Adrenal gland (tissue), 12 donors: ENCODE results near the gene SLC50A1. TPM values are rescaled to one million over a fixed set of nuclear protein-coding genes. Genes with fewer than 3 reads are reported as not detected.

Experiments
- DNase-seq, 7 donors: peaks; one replicate each; pipeline ENCODE4 v3.0.0-alpha.2; 2019 to 2020
- H3K27ac ChIP-seq, 5 donors: fragments of 200-600 bp; sonication (generic) in 4 of 5; 1 replicate in 3 of 5; 2 replicates in 2 of 5; pipeline versions ENCODE4 v1.5.1 to v1.8.0; 2016 to 2020; ENCODE audit warnings: mild to moderate bottlenecking in 1 of 5
- H3K27me3 ChIP-seq: fragments of 200-600 bp; 2 replicates; pipeline ENCODE4 v1.8.0; 2021
- H3K36me3 ChIP-seq, 2 donors: fragments of 200-600 bp; replicated peaks in 1 of 2; 1 replicate in 1 of 2; 2 replicates in 1 of 2; pipeline versions ENCODE4 v1.5.1 to v1.8.0; 2018 to 2022
- H3K4me1 ChIP-seq, 2 donors: fragments of 200-600 bp; replicated peaks in 1 of 2; 1 replicate in 1 of 2; 2 replicates in 1 of 2; pipeline versions ENCODE4 v1.5.1 to v1.8.0; 2018 to 2021
- H3K4me3 ChIP-seq, 4 donors: fragments of 200-600 bp; sonication (generic) in 3 of 4; one replicate each; pipeline ENCODE4 v1.5.1; 2016 to 2018
- H3K9me3 ChIP-seq, 3 donors: fragments of 200-600 bp; sonication (generic) in 1 of 3; replicated peaks in 1 of 3; 1 replicate in 2 of 3; 2 replicates in 1 of 3; pipeline versions ENCODE4 v1.5.1 to v1.8.0; 2016 to 2021
- POLR2A ChIP-seq, 2 donors: fragments of 450-650 bp; IDR thresholded peaks; one replicate each; pipeline ENCODE4 v1.6.1; 2017; ENCODE audit warnings: antibody characterized with exemption in 2 of 2, mild to moderate bottlenecking in 2 of 2, moderate library complexity in 1 of 2
- WGBS, 4 donors: extraction: QIAGEN DNeasy Blood & Tissue Kit in 2 of 4; methylation state at CpG; one replicate each; pipeline versions ENCODE4 v1.1.5 to v1.1.7; 2013 to 2017; 5-methylcytosine and 5-hydroxymethylcytosine counted together
- intact Hi-C, 2 donors: fragments of 100-400 bp; cut with DNase I; formaldehyde crosslinking; loops; one replicate each; pipeline versions ENCODE4 v1.14.1 to v1.15.0; 2022 to 2023
- polyA plus RNA-seq, 3 donors: library from polyadenylated mRNA; stranded (reverse); fragments of 200-250 nt in 2 of 3; fragments of 350-450 nt in 1 of 3; fragmentation: Illumina TruSeq in 1 of 3; extraction: RNeasy Lipid Tissue Mini Kit (QIAGEN cat#74804) in 1 of 3; gene quantifications; one replicate each; pipeline ENCODE4 v1.2.3, GENCODE V29; 2013 to 2014
- total RNA-seq, 9 donors: library from RNA; depleted of rRNA in 4 of 9; stranded (reverse); fragments of >200 nt in 4 of 9; fragments of 120-200 nt in 1 of 9; fragmentation: NEBNext Ultra II Directional in 1 of 9; extraction: Animal tissue kit (Norgen Biotek cat#: 25700) in 1 of 9; gene quantifications; one replicate each; pipeline versions ENCODE4 v1.1.0 to v1.2.4, GENCODE V29; 2013 to 2023
- TF ChIP-seq, protein P1 (sequence below), 6 experiments: fragments of 450-650 bp in 4 of 6; fragments of 200-600 bp in 2 of 6; sonication (generic) in 1 of 6; IDR thresholded peaks; 1 replicate in 5 of 6; 2 replicates in 1 of 6; pipeline versions ENCODE4 v1.5.1 to v1.8.0; 2016 to 2021; ENCODE audit warnings: antibody characterized with exemption in 6 of 6, mild to moderate bottlenecking in 2 of 6, moderate library complexity in 1 of 6
- donor health status: healthy with polysubstance abuse.
- donor health status: Bipolar disorder and iron deficiency.
- donor health status: DM: yes; HTN: yes; CAD: no.
- donor health status: DM: no; HTN: no; CAD: no.
- donor health status: DM: no; HTN: no; CAD: no.
- donor health status: DM: yes; HTN: yes; CAD: no.

SLC50A1 gene
- total and polyA plus RNA-seq, 12 donors = 31.7 to 172 (median 53.8) TPM

DNA sequence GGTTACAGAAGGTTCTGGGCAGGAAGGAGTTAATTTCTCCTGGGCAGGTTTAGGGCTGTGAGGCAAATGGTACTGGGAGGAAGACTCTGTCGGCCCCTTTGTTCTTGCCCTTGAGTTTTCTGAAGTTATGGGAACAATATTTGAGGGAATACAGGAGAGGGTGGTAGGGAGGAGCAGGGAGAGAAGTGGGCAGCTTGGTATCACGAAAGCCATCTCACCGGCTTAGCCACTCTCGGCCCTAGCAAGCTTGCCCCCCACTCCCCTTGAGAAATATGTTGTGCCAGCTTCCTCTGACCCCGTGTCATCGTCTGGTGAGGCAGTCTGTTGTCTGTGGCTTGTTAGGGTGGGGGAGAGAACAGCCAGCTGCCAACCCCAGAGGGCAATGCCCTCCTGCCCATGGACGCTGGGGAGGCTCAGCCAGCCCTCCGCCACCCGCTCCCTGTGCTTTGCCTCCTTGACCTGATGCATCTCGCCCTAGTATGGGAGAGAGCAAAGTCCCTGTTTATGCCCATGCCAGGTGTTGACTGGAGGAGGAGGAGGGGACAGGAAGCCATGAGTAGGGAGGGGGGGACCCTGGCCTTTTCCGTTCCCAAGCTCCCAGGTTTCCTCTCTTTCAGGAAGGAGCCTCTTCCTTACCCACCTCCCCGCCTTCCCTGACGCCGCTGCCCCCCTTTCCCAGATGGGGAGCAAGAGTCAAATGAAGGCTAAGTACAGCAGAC is 6.7 kb upstream of the SLC50A1 start:
- H3K4me3 ChIP-seq = peak overlapping the region in 3 of 4 donors; percentile 21 to 71 (median 45)
- intact Hi-C loops = loop anchor here in 1 of 2 donors (5.0 kb wide), 1 partner anchor 37 kb away; no protein-coding TSS in a partner anchor
- WGBS, 4 donors = 3 to 14% (median 10%) methylated on average over 13 to 14 of the region's 14 CpGs

GRCh38 chr1:155130272-155131006 is 5.2 kb upstream of the SLC50A1 start:
- Histone ChIP-seq H3K4me1 (peaks cover 33 to 49% of the 10 kb centered on the region in 2 donors), H3K27ac (peak overlapping the region in 4 of 5 donors; percentile 13 to 81 (median 70)), H3K36me3 (peaks cover 0 to 33% of the 10 kb centered on the region in 2 donors), H3K9me3 (no peaks in the 10 kb centered on the region), H3K4me3 (peak overlapping the region in 2 of 4 donors; percentile 16 to 71), H3K27me3 (no peaks in the 10 kb centered on the region)
- no peak for DNase-seq
- intact Hi-C loops = no loop called here
- TF ChIP-seq POLR2A (IDR thresholded peaks at IDR 0.05) = no peak
- TF ChIP-seq, protein P1, sequence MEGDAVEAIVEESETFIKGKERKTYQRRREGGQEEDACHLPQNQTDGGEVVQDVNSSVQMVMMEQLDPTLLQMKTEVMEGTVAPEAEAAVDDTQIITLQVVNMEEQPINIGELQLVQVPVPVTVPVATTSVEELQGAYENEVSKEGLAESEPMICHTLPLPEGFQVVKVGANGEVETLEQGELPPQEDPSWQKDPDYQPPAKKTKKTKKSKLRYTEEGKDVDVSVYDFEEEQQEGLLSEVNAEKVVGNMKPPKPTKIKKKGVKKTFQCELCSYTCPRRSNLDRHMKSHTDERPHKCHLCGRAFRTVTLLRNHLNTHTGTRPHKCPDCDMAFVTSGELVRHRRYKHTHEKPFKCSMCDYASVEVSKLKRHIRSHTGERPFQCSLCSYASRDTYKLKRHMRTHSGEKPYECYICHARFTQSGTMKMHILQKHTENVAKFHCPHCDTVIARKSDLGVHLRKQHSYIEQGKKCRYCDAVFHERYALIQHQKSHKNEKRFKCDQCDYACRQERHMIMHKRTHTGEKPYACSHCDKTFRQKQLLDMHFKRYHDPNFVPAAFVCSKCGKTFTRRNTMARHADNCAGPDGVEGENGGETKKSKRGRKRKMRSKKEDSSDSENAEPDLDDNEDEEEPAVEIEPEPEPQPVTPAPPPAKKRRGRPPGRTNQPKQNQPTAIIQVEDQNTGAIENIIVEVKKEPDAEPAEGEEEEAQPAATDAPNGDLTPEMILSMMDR (IDR thresholded peaks at IDR 0.05) = no peak
- 38 to 50% (median 46%) methylated on average over 5 to 6 of the region's 6 CpGs for WGBS, 4 donors

More for the DNA sequence above, 6.7 kb upstream of the SLC50A1 start:
- peak; percentile 43 to 70 (median 57) for DNase-seq
- peaks cover 28 to 39% of the 10 kb centered on the region in 2 donors for H3K4me1 ChIP-seq
- peaks cover 0 to 27% of the 10 kb centered on the region in 2 donors for H3K36me3 ChIP-seq
- no peaks in the 10 kb centered on the region for H3K9me3 ChIP-seq
- TF ChIP-seq, protein P1 (IDR thresholded peaks at IDR 0.05) = no peak
- peak in 1 of 2 donors; percentile 42 for TF ChIP-seq POLR2A (IDR thresholded peaks at IDR 0.05)
- peak overlapping the region in 4 of 5 donors; percentile 30 to 81 (median 70) for H3K27ac ChIP-seq
- H3K27me3 ChIP-seq = no peaks in the 10 kb centered on the region

- H3K9me3 ChIP-seq = no peaks in the 10 kb centered on the region
- peaks cover 0 to 33% of the 10 kb centered on the region in 2 donors for H3K36me3 ChIP-seq
- no peak for TF ChIP-seq POLR2A (IDR thresholded peaks at IDR 0.05)
- TF ChIP-seq, protein P1 (IDR thresholded peaks at IDR 0.05) = no peak
- intact Hi-C loops = no loop called here
- H3K27me3 ChIP-seq = no peaks in the 10 kb centered on the region
- DNase-seq = peak in 2 of 7 donors; percentile 35 to 42
- no peak overlapping the region for H3K4me3 ChIP-seq
- H3K4me1 ChIP-seq = peaks cover 33 to 43% of the 10 kb centered on the region in 2 donors
- 40 to 85% (median 69%) methylated on average over 4 to 8 of the region's 8 CpGs for WGBS, 4 donors
- peak overlapping the region in 1 of 5 donors; percentile 81 for H3K27ac ChIP-seq
Observed at GRCh38 chr1:155131285-155131684, 4.4 kb upstream of the SLC50A1 start.

- Histone ChIP-seq H3K36me3 (peaks cover 0 to 33% of the 10 kb centered on the region in 2 donors), H3K4me3 (no peak overlapping the region), H3K4me1 (peaks cover 35 to 41% of the 10 kb centered on the region in 2 donors), H3K9me3 (no peaks in the 10 kb centered on the region), H3K27me3 (no peaks in the 10 kb centered on the region), H3K27ac (peak overlapping the region in 1 of 5 donors; percentile 81)
- intact Hi-C loops = no loop called here
- DNase-seq = no peak
- TF ChIP-seq, protein P1 (IDR thresholded peaks at IDR 0.05) = no peak
- no peak for TF ChIP-seq POLR2A (IDR thresholded peaks at IDR 0.05)
- 58 to 73% (median 67%) methylated on average over 2 of the region's 2 CpGs for WGBS, 4 donors
Observed at GRCh38 chr1:155131856-155132255, 3.8 kb upstream of the SLC50A1 start.
